CD4-positive, alpha-beta T cell treated with Interferon gamma for 1 hour (primary cell): Measurements from ENCODE around the gene NOS2.

Source experiments
- DNase-seq: peaks from one replicate; pipeline ENCODE4 v3.0.0-alpha.2; 2020

NOS2 gene

DNA sequence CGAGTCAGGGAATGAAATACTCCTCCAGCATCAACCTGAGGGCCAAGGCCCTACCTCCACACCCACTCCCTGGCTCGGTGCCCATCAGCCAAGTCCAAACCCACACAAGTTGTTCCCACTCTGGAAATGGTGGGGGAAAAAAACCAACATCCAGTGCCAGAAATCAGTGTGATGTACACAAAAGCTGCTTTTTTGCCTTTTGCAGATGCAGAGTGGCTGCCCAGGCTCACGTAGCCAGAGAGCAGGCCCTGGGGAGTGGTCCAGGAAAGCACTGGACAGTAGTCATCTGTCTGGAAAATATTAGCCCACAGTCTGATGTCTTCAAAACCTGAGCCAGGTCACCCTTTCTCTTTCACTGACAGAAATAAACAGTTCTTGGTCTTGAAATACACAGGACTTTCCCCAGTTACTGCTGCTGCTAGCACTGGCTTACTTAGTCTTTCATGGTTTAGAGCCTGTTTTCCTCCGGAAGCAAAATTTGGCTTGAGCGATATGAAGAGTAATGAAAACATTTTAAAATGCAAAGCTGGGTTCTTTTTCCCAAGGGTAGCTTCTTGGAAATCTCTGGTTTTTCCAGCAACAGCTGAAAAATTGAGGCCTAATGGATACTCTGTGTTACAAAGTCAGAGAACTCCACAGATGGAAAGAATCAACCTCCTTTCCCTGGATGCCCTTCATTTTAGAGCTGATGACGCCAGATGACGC is 18.2 kb upstream of the NOS2 start:
- DNase-seq: no peak

DNA sequence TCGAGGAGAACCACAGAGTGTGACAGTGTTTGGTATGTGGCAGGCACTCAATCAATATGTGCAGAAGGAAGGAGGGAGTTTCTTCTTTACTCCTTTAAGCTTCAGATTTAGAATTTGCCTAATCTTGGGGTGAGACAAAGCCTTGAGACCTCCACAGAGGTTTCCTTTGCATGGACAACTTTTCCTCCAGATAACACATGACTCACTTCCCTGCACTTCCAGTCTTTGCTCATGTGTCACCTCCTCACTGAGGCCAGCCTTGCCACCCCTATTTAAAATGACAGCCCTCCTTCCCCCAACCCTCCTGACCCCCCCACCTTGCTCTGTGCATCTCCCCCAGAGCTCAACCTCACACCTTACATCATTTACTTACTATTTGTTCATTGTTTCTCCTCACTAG is 17.4 kb upstream of the NOS2 start:
- no peak for DNase-seq

DNA sequence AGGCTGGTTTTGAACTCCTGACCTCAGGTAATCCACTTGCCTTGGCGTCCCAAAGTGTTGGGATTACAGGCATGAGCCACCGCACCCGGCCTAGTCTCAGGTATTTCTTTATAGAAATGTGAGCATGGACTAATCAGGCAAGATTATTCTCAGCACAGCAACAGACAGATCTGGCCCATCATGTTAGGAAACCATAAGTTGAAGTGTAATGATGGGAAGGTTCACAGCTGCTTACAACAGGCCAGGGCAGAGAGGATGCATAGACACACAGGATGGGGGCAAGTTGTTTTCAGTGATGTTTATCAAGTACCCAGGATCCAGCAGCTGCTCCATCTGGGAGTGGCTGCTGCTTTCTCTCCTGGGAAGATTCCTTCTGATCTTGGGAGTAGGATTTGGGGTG is 16.6 kb upstream of the NOS2 start:
- DNase-seq: no peak

DNA sequence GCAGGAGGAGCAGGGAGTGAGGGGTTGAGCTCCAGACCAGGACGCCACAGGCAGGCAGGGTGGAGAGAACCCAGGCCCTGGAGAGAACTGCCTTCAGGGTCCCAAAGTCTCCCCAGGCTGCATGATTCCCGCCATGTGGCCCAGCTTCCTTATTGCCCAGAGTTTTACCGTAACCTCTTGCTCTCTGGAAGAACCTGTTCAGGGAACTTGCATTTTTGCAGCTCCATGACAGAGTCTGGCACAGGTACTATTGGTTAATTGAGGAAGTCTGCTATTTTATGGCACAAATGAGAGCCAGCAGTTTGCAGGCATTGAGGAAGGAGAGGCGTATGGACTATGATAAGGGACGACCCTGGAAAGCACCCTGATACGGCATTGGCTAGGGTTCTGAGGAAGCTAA is 11.6 kb upstream of the NOS2 start:
- DNase-seq: no peak

DNA sequence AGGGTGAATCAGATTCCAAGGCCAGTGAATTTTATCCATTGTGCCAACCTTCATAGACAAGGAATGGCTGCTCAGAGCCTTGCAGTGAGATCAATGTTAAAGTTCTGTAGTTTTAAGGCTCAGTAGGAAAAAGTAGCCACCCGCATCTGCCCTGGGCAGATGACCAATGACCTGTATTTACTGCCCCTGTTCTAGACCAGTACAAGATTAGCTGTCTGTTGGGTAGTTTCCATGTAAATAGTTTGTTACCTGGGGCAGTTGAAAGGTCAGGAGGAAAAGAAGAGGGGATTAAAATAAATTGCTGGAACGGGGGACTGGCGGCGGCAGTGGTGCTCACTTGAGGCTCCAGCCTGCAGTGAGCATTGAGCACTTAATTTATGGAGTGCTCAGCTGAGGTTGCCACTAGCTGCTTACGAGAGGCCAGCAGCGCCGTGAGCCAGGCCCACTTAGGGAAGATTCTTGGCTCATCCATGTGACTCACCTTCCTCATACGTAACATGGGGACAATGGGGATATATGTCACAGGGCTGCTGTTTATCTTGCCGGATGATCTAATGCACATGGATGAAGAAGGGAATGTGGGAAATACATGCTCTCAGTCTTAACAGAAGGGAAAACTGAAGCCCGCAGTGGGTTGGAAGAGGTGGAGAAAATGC is 10.7 kb upstream of the NOS2 start:
- no peak for DNase-seq

DNA sequence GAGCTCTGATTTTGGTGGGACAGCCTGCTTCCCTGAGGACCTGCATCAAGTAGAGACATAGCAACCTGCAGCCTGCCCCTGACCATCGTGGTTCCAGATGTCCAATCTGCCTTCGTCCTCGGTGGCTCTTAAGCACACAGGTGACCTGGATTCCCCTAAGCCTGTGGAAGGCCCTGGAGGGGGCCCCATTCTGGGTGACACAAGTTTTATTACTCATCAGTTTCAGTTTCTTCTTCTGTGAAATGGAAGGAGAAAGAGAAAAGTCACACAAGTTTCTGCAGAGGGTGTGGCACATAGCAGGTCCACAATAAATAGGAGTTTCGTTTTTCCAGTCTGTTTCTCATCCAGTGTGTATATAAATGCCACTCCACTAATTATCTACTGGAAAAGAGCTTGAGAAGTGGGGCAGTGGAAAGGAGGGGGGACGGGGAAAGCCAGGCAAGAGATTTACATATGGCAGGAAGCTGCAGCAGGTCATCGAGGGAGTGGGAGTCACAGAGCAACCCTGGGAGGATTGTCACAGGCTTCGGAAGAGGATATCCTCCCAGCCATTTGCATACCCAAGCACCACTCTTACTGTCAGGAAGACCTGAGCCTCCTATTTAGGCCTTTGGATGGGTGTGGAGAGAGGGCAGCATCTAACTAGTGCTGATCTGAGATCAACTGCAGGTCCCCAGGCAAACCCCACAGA is 10.0 kb upstream of the NOS2 start:
- DNase-seq: no peak

DNA sequence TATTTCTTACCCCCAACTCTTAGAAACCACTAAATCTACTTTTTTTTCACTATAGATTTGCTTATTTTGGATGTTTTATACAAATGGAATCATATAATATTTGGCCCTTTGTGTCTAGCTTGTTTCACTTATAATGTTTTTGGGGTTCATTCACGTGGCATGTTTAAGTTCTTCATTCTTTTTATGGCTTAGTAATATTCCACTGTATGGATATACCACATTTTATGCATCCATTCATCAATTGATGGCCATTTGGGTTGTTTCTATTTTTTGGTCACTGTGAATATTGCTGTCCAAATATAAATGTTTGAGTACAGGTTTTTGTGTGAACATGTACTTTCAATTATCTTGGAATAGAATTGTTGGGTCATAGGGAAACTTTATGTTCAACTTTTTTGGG is 9.2 kb upstream of the NOS2 start:
- DNase-seq: no peak

DNA sequence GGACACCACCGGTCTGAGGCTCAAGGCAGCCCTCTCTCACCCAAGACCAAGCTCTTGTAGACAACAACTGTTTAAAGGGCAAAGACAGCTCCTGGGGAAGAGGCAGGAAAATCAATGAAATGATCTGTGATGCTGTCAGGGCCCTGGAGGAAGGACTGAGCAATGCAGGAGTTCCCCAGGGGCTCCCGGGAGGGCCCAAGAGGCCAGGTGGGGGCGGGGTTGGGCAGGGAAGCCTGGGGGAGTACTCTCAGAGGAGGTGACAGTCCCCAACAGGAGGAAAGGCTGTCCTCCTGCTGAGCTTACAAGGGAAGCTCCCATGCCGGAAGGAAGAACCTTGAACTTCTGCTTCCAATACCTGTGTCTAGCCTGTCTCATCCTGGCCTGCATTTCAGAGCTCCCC is 8.3 kb upstream of the NOS2 start:
- DNase-seq: no peak

DNA sequence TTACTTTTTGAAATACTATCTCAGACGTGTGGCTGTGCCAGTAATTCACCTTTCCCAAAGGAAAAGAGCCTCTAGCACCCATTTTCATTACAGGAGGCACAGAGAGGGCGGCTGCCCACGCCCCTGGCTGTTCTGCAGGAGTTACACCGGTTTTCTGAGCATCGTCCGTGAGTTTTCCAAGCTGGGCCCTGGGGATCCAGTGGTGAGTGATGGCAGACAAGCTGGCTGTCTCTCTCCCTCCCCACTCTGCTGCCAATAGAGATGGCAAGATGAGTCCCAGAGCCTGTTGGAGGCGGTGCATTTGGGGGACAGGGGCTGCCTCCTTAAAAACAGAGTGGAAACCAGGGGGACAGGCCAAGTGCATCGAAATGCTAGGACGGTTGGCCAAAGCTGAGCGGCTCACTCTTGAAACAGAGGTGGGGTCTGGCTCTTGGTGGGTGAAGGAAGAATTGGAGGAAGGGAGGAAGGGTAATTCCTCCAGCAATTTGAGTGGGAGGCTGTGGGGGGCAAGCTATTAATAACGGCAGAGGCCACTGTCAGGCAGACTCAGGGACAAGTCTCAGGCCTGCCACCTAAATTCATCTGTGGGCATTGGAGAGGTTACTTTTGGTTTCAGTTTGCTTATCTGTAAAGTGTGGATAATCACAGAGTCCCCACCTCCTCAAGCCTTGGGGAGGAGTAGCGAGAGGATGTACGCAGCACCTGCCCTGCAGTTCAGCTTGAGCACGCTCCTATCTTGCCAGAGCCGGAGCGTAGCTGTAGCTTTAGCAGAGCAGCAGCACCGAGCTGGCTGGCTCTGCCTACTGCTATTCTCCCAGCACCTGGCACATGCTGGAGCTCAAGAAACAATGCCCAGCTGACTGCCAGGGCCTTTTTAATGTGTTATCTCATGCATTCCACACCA is 7.5 kb upstream of the NOS2 start:
- DNase-seq: peak; percentile 57

DNA sequence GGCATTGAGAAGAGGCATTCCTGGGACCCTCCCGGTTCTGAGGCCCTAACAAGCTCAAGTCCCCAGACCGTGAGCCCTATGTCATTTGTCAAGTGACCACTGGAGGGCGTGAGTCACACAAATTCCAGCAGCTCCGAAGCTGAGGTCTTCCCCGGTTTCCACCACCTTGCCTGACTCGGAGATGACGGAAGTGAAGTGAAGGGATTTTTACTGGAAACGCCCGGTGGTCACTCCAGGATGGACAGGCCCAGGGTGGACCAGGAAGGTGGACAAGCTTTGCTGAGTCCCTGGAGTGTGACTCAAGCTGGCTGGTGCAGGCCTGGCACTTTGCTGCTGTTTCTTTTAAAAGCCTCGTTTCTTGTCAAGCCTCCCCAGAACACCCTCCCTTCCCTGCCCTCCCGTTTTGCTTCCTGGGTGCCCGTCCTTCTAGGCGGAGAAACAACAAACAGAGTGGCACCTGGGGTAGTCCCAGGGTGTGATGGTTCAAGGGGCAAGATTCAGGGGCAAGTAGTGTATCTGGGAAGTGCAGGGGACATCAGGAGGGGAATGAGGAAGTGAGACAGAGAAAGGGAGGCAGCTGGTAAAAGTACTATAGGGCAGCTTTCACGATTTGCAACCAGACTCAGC is 5.3 kb upstream of the NOS2 start:
- peak; percentile 79 for DNase-seq

DNA sequence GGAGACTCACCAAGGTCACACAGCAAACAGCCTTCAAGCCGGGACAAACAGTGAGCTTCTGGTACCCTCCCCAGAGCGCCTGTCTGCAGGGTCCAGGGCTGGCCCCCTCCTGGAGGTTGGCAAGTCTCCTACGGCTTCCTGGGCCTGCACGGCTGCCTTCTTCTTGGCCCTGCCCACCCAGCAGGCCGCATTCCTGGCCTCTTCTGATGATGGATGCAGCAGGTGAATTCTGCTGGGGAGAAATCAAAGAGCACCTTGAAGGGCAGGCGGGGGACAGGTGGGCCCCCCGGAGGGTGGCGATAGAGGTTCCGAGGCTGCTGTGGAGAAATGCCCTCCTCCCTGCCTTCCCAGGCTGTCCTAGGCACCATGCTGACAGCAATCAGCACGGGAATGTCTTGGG is 3.8 kb upstream of the NOS2 start:
- no peak for DNase-seq

DNA sequence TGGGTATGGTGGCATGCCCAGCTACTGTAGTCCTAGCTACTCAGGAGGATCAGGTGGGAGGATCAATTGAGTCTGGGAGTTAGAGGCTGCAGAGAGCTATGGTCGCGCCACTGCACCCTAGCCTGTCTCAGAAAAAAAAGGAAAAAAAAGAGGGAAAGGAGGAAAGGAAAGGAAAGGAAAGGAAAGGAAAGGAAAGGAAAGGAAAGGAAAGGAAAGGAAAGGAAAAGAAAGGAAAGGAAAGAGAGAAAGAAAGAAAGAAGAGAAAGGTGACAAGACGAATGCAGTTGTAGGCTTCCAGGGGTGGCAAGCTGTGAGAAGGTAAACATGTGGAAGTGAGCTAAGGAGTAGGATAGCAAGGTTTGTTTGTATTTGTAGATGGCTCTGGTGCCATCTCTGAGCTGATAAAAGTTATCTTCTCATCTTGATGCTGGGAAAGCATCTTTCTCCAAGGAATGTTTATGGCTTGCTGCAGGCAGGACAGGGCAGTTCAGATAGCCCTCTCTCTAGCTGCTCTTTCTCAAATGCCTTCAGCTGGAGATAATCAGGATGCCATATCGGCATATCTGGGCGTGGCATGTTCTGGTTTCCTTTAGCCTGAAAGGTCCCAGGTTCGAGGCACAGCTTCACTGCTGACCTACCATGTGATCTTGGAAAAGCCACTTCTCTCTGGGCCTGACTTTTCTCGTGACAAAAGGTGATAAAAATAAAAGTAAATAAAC is 2.8 kb upstream of the NOS2 start:
- DNase-seq: no peak

DNA sequence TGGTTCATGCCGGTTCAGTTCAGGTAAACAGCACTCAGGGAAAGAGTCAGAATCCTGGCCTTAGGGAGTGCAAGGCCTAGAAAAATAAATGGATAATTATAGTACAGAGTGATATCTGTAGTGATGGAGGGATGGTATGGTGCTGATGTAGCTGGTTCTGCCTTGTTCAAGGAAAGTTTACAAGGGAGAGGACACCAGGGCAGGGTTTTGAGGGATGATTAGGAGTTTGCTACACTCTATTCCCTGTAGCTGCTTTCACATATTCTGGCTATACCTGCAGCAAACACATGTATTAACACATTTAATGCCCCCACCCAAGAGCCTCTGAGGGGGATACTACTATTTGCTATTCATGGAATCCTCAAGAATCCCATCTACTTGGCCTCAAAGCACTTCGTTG is 1.7 kb upstream of the NOS2 start:
- no peak for DNase-seq

DNA sequence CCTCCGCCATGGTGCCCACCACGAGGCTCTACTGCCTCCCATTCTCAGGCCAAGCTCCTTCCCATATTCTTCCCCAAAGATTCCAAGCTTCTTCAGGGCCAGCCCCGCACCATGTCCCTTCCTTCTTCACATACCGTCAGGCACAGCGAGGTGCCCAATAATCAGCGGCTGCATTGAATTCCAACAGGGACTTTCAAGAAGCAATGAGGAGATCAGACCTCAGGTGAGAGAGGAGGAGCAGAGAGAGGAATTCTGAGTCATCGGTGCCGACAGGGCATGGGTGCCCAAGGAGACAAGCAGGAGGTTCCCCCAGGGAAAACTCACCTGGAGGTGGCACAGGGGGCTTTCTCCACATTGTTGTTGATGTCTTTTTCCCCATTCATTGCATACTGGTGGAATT is 2.0 kb downstream of the NOS2 start:
- no peak for DNase-seq

DNA sequence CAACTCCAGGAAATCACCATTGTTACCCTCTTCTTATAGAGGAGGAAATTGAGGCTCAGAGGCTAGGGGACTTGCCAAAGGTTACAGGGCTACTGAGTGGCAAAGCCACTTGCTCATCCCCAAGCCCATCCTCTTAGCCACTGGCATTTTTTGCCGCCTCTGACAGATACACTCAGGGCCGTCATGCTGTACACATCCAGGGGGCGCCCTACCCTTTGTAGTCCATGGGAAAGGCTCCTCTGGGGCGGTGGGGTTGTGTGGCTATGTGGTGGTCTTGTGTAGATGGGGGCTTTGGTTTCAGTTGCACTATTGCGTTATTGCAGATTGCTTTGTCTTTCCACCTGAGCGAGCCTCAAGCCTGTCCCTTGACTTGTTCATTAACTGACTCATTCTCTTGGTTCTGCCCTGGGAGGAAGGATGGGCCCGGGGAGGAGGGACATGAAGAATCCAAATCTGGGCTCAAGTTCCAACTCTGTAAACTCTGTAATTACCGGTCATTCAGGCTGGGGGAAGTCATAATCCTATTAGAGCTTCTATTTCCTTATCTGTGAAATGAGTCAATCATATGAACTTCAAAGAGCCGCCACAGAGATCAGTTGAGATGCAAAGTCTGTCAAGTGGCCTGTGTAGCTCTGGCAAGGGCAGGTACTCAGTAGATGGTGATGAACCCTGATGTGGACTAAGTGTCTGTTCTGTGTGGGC is 2.8 kb downstream of the NOS2 start:
- no peak for DNase-seq

DNA sequence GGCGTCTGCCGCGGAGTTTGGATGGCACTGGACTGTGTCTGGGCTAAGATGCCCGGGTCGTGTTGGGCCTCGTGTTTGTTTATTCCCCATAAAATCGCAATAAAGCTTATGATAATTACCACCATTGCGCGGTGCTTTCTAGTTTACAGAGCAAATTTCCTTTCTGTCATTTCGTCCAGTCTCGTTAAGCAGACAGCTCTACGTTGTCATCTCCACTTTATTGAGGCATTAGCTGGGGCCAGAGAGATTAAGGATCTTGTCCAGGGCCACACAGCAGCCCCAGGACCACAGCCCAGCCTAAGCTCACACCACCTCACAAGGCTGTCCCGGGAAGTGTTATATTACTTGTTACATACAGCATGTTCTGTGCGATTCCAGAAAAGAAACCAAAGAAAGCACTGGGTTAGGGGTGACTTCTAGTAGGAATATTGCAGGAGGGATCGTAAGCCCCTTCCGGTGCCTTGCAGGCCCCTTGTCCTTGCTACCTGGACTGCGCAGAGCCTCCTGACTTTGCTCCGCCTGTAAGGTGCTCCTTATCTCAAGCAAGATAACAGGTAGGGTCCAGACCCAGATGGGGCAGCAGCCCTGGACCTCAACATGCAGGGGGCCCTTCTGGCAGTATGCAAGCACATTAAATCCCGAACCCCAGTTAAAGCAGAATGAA is 6.3 kb downstream of the NOS2 start:
- DNase-seq: no peak

DNA sequence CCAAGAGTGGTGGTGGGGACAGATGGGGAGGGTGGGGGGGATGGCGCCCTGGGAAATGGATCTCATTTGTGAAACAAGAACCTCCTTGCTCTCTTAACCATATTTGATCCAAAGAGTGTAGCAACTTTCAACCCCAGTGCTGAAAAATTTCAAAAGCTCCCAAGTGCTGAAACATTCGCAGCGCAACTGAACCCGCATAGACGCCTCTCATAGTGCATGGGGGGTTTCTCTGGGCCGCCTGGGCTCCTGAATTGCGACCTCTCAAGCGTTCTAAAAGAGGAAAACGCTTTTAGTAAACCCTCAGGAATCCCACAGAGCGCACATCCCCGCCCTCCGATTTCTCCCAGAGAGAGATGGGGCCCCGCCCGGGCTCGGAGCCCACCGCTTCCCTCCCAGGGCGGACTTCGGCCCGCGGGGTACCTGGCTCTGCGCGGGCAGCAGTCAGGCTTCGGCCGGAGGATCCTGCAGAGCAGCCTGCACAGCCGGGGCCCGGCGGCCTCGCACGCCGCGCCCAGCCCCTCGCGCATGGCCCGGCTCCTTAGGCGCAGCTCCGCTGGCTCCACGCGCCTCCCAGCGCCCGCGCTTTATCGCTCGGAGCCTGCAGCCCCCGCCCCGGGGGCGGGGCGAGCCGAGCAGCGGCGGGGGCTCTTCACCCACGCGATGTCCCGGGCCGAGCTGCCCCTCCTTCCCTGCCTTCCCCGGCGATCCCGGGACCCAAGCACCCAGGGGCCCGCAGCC is 7.0 kb downstream of the NOS2 start:
- DNase-seq: no peak

DNA sequence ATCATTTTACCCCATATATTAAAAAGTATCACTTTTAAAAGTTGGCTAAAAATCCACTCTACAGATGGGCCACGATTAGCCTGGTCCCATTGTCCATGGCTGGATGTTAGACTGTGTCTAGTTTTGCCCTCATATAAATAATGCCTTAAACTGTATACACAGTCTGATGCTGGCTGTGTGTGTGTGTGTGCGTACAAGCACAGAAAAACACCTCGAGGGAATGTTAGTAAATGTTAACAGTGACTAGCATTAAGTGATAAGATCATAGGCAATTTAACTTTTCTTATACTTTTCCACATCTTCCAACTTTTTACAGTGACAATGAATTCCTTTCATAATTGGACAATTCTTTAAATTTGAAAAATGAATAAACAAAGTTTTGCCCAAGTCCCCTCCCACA is 8.2 kb downstream of the NOS2 start:
- no peak for DNase-seq

DNA sequence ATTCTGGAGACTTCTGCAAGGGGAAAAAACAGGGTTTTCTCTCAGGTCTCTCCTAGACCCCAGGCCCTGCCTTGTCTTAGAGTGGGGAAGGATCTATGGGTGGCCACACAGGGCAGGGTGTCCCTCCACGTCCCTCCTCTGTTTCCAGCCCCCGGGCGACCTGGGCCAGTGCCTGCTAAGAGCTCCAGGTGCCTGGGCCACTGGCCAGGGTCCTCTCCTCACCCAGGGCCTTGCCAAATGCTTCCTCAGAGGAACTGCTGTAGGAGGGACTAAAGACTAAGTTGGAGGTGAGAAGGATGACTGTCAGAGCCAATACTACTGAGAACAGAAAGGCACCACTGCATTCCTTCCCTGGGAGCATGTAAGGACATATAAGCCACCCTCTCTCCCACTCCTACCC is 11.4 kb downstream of the NOS2 start:
- DNase-seq: no peak
